Ishikawa (cell line): ENCODE measurements around the gene SLC6A16.

Experiments
- CEBPB ChIP-seq: IDR thresholded peaks from 2 replicates; pipeline ENCODE4 v1.6.1; 2012
- CREB1 ChIP-seq: IDR thresholded peaks from 2 replicates; pipeline ENCODE4 v1.6.1; 2012; ENCODE audit warnings: low read depth
- EGR1 ChIP-seq: IDR thresholded peaks from 2 replicates; pipeline ENCODE4 v1.6.1; 2012
- EP300 ChIP-seq: IDR thresholded peaks from 2 replicates; pipeline ENCODE4 v1.6.1; 2012; ENCODE audit warnings: borderline replicate concordance
- FOXM1 ChIP-seq: IDR thresholded peaks from 2 replicates; pipeline ENCODE4 v1.6.1; 2012; ENCODE audit warnings: low read depth, borderline replicate concordance
- NFIC ChIP-seq: IDR thresholded peaks from 2 replicates; pipeline ENCODE4 v1.6.1; 2012
- RAD21 ChIP-seq: IDR thresholded peaks from 2 replicates; pipeline ENCODE4 v1.6.1; 2012; ENCODE audit warnings: low read depth
- TAF1 ChIP-seq: IDR thresholded peaks from 2 replicates; pipeline ENCODE4 v1.6.1; 2012; ENCODE audit warnings: low read depth, mild to moderate bottlenecking
- TCF12 ChIP-seq: IDR thresholded peaks from 2 replicates; pipeline ENCODE4 v1.6.1; 2012; ENCODE audit warnings: low read depth
- TEAD4 ChIP-seq: IDR thresholded peaks from 2 replicates; pipeline ENCODE4 v1.6.1; 2012
- YY1 ChIP-seq: IDR thresholded peaks from 2 replicates; pipeline ENCODE4 v1.6.1; 2012; ENCODE audit warnings: low read depth
- ZBTB7A ChIP-seq: IDR thresholded peaks from 2 replicates; pipeline ENCODE4 v1.6.1; 2012; ENCODE audit warnings: low read depth
- TF ChIP-seq, protein P1 (sequence below): IDR thresholded peaks from 2 replicates; pipeline ENCODE4 v1.6.1; 2012
- TF ChIP-seq, protein P2 (sequence below): IDR thresholded peaks from 2 replicates; pipeline ENCODE4 v1.6.1; 2012; ENCODE audit warnings: low read depth, mild to moderate bottlenecking
- TF ChIP-seq, protein P3 (sequence below): IDR thresholded peaks from 2 replicates; pipeline ENCODE4 v1.6.1; 2012

SLC6A16 gene

DNA sequence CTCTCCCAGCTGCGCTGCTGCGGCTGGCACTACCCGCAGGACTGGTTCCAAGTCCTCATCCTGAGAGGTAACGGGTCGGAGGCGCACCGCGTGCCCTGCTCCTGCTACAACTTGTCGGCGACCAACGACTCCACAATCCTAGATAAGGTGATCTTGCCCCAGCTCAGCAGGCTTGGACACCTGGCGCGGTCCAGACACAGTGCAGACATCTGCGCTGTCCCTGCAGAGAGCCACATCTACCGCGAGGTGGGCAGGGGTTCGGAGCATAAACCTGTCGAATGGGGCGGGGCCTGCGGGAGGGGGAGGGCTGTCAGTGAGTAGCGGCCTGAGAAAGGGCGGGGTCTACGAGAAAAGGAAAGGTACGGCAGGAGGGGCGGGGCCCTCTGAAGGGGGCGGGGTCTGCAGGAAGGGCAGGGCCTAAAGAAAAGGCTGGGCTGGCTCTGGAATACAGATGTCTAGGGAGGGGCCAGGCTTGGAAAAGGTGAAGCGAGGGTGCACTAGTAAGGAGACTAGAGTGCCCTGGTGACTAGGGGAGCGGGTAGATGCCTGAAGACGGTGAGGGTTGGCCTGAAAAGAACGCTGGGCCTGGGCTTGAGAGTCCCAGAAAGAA lies 13.8 kb upstream of the SLC6A16 start:
- TF ChIP-seq, protein P1, sequence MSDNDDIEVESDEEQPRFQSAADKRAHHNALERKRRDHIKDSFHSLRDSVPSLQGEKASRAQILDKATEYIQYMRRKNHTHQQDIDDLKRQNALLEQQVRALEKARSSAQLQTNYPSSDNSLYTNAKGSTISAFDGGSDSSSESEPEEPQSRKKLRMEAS, result peak; percentile 52; the same call in 1 of the 2 replicates
- TF ChIP-seq YY1, result no peak
- TF ChIP-seq EP300, result no peak
- no peak for TF ChIP-seq TAF1
- no peak for TF ChIP-seq NFIC
- no peak for TF ChIP-seq CREB1

DNA sequence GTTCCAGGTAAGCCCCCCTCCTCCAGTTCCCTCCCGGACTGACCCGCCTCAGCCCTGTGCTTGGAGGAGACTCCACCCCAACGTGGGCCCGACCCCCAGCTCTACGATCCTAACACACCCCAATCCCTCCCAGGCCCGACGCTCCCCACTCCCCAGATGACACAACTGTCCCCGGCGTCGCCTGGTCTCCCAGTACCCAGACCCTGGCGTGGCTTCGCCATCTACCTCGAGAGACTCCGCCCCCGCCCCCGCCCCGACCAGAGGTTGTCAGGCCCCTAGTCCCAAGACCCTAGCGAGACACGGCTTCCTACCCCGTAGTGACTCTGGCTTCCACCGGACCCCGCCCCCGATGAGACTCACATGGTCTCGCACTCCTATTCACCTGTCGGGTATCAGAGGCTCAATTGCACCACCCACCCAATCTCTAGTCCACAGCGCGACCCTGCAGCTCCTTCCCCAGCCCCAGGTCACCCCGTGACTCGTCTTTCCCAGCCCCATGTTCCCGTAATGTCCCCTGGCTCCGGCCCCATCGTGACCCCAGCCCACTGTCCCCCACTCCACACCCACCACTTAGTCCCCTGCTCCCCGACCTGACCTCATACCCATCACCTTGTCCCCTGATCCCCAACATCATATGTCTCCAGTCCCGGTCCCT lies 13.2 kb upstream of the SLC6A16 start:
- TF ChIP-seq ZBTB7A (no peak), CREB1 (no peak), TCF12 (no peak), NFIC (no peak), EGR1 (no peak), RAD21 (no peak), CEBPB (no peak), TEAD4 (no peak), YY1 (no peak), EP300 (no peak)
- TF ChIP-seq, protein P2, sequence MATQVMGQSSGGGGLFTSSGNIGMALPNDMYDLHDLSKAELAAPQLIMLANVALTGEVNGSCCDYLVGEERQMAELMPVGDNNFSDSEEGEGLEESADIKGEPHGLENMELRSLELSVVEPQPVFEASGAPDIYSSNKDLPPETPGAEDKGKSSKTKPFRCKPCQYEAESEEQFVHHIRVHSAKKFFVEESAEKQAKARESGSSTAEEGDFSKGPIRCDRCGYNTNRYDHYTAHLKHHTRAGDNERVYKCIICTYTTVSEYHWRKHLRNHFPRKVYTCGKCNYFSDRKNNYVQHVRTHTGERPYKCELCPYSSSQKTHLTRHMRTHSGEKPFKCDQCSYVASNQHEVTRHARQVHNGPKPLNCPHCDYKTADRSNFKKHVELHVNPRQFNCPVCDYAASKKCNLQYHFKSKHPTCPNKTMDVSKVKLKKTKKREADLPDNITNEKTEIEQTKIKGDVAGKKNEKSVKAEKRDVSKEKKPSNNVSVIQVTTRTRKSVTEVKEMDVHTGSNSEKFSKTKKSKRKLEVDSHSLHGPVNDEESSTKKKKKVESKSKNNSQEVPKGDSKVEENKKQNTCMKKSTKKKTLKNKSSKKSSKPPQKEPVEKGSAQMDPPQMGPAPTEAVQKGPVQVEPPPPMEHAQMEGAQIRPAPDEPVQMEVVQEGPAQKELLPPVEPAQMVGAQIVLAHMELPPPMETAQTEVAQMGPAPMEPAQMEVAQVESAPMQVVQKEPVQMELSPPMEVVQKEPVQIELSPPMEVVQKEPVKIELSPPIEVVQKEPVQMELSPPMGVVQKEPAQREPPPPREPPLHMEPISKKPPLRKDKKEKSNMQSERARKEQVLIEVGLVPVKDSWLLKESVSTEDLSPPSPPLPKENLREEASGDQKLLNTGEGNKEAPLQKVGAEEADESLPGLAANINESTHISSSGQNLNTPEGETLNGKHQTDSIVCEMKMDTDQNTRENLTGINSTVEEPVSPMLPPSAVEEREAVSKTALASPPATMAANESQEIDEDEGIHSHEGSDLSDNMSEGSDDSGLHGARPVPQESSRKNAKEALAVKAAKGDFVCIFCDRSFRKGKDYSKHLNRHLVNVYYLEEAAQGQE, result no peak
- TF ChIP-seq, protein P3, sequence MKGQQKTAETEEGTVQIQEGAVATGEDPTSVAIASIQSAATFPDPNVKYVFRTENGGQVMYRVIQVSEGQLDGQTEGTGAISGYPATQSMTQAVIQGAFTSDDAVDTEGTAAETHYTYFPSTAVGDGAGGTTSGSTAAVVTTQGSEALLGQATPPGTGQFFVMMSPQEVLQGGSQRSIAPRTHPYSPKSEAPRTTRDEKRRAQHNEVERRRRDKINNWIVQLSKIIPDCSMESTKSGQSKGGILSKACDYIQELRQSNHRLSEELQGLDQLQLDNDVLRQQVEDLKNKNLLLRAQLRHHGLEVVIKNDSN, result no peak
- TF ChIP-seq, protein P1, result no peak

DNA sequence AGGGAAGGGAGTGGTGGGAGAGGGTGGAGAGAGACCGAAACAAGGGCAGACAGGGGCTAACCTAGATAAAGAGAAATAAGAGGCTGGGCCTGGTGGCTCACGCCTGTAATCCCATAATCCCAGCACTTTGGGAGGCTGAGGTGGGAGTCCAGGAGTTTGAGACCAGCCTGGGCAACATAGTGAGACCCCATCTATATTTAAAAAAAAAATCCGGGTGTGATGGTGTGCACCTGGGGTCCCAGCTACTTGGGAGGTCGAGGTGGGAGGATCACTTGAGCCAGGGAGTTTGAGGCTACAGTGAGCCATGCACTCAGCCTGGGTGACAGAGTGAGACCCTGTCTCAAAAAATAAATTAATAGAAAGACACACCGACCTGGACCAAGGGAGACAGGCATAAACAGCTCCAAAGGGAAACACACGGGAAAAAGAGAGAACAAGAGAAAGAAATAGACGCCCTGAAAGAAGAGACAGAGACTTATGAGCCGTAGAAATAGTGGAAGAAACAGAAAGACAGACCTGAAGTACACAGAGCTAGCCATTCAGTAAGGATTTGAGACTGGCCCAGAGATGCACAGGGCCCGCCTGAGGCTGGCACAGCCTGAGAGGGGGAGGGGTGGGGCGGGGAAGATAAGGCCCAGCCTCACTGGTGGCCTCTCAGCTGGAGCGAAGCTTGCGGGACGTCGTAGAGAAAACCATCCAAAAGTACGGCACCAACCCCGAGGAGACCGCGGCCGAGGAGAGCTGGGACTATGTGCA lies 12.5 kb upstream of the SLC6A16 start:
- TF ChIP-seq NFIC, result no peak
- TF ChIP-seq CEBPB, result no peak
- TF ChIP-seq EP300, result no peak
- TF ChIP-seq TAF1, result no peak
- no peak for TF ChIP-seq ZBTB7A
- TF ChIP-seq EGR1, result no peak
- no peak for TF ChIP-seq TEAD4
- TF ChIP-seq, protein P2, result no peak
- TF ChIP-seq TCF12, result no peak
- TF ChIP-seq, protein P3, result no peak

DNA sequence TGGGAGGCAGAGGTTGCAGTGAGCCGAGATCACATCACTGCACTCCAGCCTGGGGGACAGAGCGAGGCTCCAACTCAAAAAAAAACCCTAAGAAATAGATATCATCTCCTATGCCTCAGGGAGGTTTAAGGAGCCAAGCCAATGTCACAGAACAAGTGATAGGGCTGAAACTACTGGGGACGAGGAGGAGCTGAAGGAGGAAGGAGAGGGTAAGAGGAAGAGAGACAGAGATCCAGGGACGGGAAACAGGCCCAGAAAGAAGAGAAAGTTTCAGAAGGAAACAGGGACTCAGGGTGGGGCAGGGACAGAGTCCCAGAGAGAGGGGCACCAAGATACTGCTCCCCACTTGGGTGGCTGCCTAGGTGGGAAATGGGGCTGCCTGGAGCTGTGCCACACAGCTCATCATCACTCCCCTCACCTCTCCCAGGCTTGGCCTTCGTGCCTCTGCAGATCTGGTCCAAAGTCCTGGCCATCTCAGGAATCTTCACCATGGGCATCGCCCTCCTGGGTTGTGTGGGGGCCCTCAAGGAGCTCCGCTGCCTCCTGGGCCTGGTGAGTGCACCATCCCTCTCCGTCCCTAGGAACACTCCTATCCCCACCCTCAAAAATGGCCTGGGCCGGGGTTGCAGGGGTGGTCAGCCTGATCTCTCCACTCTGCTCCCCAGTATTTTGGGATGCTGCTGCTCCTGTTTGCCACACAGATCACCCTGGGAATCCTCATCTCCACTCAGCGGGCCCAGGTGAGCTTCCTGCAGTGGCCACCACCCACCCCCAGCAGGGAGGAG lies 11.7 kb upstream of the SLC6A16 start:
- TF ChIP-seq, protein P1, result no peak
- TF ChIP-seq TCF12 (no peak), YY1 (no peak), EP300 (no peak), RAD21 (no peak), EGR1 (no peak), CEBPB (no peak), TEAD4 (no peak), FOXM1 (no peak), TAF1 (no peak), ZBTB7A (no peak), CREB1 (no peak), NFIC (no peak)
- TF ChIP-seq, protein P2, result no peak
- TF ChIP-seq, protein P3, result no peak
